HEK293 (cell line): ENCODE data around the gene ZNF710.

ENCODE experiments used
- CTCF ChIA-PET: fragments of 350-600 bp; formaldehyde crosslinking; extraction: SDS; loops from one replicate; lab custom pipeline; 2021; ENCODE audit warnings: antibody characterized with exemption; lab: Yijun Ruan, JAX
- POLR2A ChIA-PET: fragments of 300-600 bp; formaldehyde crosslinking; extraction: SDS; loops from one replicate; lab custom pipeline; 2020; ENCODE audit warnings: antibody characterized with exemption, inconsistent platforms; lab: Yijun Ruan, JAX
- H3K27ac ChIP-seq: fragments of 200-500 bp; sonication (Bioruptor generic); 2 replicates; pipeline ENCODE4 v1.5.1; 2014; ENCODE audit warnings: low read depth, low read length, control low read depth, inconsistent platforms; ENCODE audit errors: extremely low read depth
- H3K36me3 ChIP-seq, 2 experiments: fragments of 200-500 bp in 1 of 2; sonication (Bioruptor generic) in 1 of 2; 1 replicate in 1 of 2; 2 replicates in 1 of 2; pipeline ENCODE4 v1.5.1; 2014 to 2017; ENCODE audit warnings: inconsistent platforms in 2 of 2, low read length in 2 of 2; ENCODE audit not compliant: control insufficient read depth in 2 of 2, insufficient read depth in 1 of 2
- H3K4me1 ChIP-seq: fragments of 200-500 bp; sonication (Bioruptor generic); 2 replicates; pipeline ENCODE4 v1.5.1; 2014; ENCODE audit warnings: mild to moderate bottlenecking, low read length, inconsistent platforms; ENCODE audit not compliant: control insufficient read depth, insufficient read depth
- H3K4me3 ChIP-seq: 2 replicates; pipeline ENCODE4 v1.5.1; 2011; ENCODE audit warnings: low read depth, mild to moderate bottlenecking, control low read depth, low read length, moderate library complexity
- H3K9me3 ChIP-seq: fragments of 200-500 bp; sonication (Bioruptor generic); 2 replicates; pipeline ENCODE4 v1.5.1; 2014; ENCODE audit warnings: low read depth, low read length, inconsistent platforms; ENCODE audit not compliant: control insufficient read depth, insufficient read depth
- ATF2 ChIP-seq: fragments of 450-650 bp; formaldehyde crosslinking; IDR thresholded peaks from 2 replicates; pipeline ENCODE4 v1.5.1; 2016; ENCODE audit warnings: missing biosample characterization, missing genetic modification characterization, low read depth
- SP2 ChIP-seq: fragments of 450-650 bp; formaldehyde crosslinking; IDR thresholded peaks from 2 replicates; pipeline ENCODE4 v1.5.1; 2016; ENCODE audit warnings: missing biosample characterization, missing genetic modification characterization
- ZBTB6 ChIP-seq: fragments of 450-650 bp; formaldehyde crosslinking; IDR thresholded peaks from 2 replicates; pipeline ENCODE4 v1.5.1; 2017; ENCODE audit warnings: missing biosample characterization, missing genetic modification characterization
- ZFHX2 ChIP-seq: fragments of 450-650 bp; formaldehyde crosslinking; conservative IDR thresholded peaks from 2 replicates; pipeline ENCODE4 v1.5.1; 2016; ENCODE audit warnings: missing biosample characterization, missing genetic modification characterization
- ZFP37 ChIP-seq: fragments of 450-650 bp; formaldehyde crosslinking; IDR thresholded peaks from 2 replicates; pipeline ENCODE4 v1.5.1; 2016; ENCODE audit warnings: missing biosample characterization, missing genetic modification characterization
- ZNF223 ChIP-seq: fragments of 450-650 bp; formaldehyde crosslinking; IDR thresholded peaks from 2 replicates; pipeline ENCODE4 v1.5.1; 2016; ENCODE audit warnings: missing biosample characterization, missing genetic modification characterization
- ZNF404 ChIP-seq: fragments of 450-650 bp; formaldehyde crosslinking; IDR thresholded peaks from 2 replicates; pipeline ENCODE4 v1.5.1; 2017; ENCODE audit warnings: missing biosample characterization, missing genetic modification characterization
- ZNF416 ChIP-seq: fragments of 450-650 bp; formaldehyde crosslinking; IDR thresholded peaks from 2 replicates; pipeline ENCODE4 v1.5.1; 2016; ENCODE audit warnings: missing biosample characterization, missing genetic modification characterization
- ZNF510 ChIP-seq: fragments of 450-650 bp; formaldehyde crosslinking; IDR thresholded peaks from 2 replicates; pipeline ENCODE4 v1.5.1; 2018; ENCODE audit warnings: mild to moderate bottlenecking, missing genetic modification characterization, missing biosample characterization; ENCODE audit not compliant: insufficient replicate concordance
- ZNF558 ChIP-seq: fragments of 450-650 bp; formaldehyde crosslinking; IDR thresholded peaks from 2 replicates; pipeline ENCODE4 v1.5.1; 2016; ENCODE audit warnings: missing biosample characterization, missing genetic modification characterization
- ZNF560 ChIP-seq: fragments of 450-650 bp; formaldehyde crosslinking; IDR thresholded peaks from 2 replicates; pipeline ENCODE4 v1.5.1; 2017; ENCODE audit warnings: missing biosample characterization, missing genetic modification characterization, borderline replicate concordance
- ZNF624 ChIP-seq: fragments of 450-650 bp; formaldehyde crosslinking; IDR thresholded peaks from 2 replicates; pipeline ENCODE4 v1.5.1; 2017; ENCODE audit warnings: missing biosample characterization, missing genetic modification characterization
- ZNF670 ChIP-seq: fragments of 450-650 bp; formaldehyde crosslinking; IDR thresholded peaks from 2 replicates; pipeline ENCODE4 v1.5.1; 2016; ENCODE audit warnings: missing biosample characterization, missing genetic modification characterization, low read depth
- ZSCAN18 ChIP-seq: fragments of 450-650 bp; formaldehyde crosslinking; IDR thresholded peaks from 2 replicates; pipeline ENCODE4 v1.5.1; 2016; ENCODE audit warnings: missing biosample characterization, missing genetic modification characterization
- ZSCAN5A ChIP-seq: fragments of 450-650 bp; formaldehyde crosslinking; IDR thresholded peaks from 2 replicates; pipeline ENCODE4 v1.5.1; 2016; ENCODE audit warnings: missing biosample characterization, missing genetic modification characterization

The ZNF710 gene

GRCh38 chr15:90020021-90020735, 19.1 kb downstream of the ZNF710 start:
- Histone ChIP-seq H3K4me3 (no peak overlapping the region), H3K27ac (no peak overlapping the region), H3K9me3 (no peaks in the 10 kb centered on the region), H3K4me1 (peaks cover 2% of the 10 kb centered on the region; the same call in 1 of the 2 replicates), H3K36me3 (no peaks in the 10 kb centered on the region)
- TF ChIP-seq ZNF416 (no peak), ZNF560 (tag by site-specific recombination) (no peak)
- POLR2A ChIA-PET: no interaction called here
- CTCF ChIA-PET: interaction anchor here (0.6 to 1.7 kb wide), 2 partner anchors 15 to 51 kb away, joined by 5 to 8 read pairs; no protein-coding TSS in a partner anchor

- Histone ChIP-seq H3K27ac (no peak overlapping the region), H3K4me1 (peaks cover 2% of the 10 kb centered on the region; the same call in 1 of the 2 replicates)
- TF ChIP-seq ZSCAN18 (no peak), ZFP37 (no peak), ZSCAN5A (tag by site-specific recombination) (no peak), ZNF510 (tag by site-specific recombination) (no peak), ZNF560 (tag by site-specific recombination) (no peak), SP2 (no peak)
- TF ChIP-seq, all 188 proteins: peak for 0
- no peaks in the 10 kb centered on the region for H3K36me3 ChIP-seq
- POLR2A ChIA-PET: no interaction called here
- no peak overlapping the region for H3K4me3 ChIP-seq
- CTCF ChIA-PET: interaction anchor here (1.7 kb wide), 1 partner anchor 51 kb away, joined by 5 read pairs; no protein-coding TSS in a partner anchor
- no peaks in the 10 kb centered on the region for H3K9me3 ChIP-seq
Measured at GRCh38 chr15:90020936-90021507, 19.9 kb downstream of the ZNF710 start.

GRCh38 chr15:90022345-90022744, 21.2 kb downstream of the ZNF710 start:
- CTCF ChIA-PET: interaction anchor here (0.6 to 1.3 kb wide), 3 partner anchors 11 to 49 kb away, joined by 3 to 4 read pairs (median 3); no protein-coding TSS in a partner anchor
- POLR2A ChIA-PET: no interaction called here

More at GRCh38 chr15:90022345-90022744, 21.2 kb downstream of the ZNF710 start:
- Histone ChIP-seq H3K4me1 (peaks cover 2% of the 10 kb centered on the region; the same call in 1 of the 2 replicates), H3K27ac (no peak overlapping the region), H3K4me3 (no peak overlapping the region), H3K36me3 (no peaks in the 10 kb centered on the region; a peak in 1 of 3 replicates), H3K9me3 (no peaks in the 10 kb centered on the region)
- TF ChIP-seq ATF2 (tag by site-specific recombination) (no peak), ZBTB6 (tag by site-specific recombination) (no peak), ZNF558 (tag by site-specific recombination) (no peak), ZNF223 (tag by site-specific recombination) (no peak), ZFHX2 (no peak), ZNF624 (no peak), ZNF670 (no peak), ZNF404 (tag by site-specific recombination) (no peak)
